NCI-H510A treated with DMSO at 0.1 percent for 48 hours (cell line): ENCODE measurements around the gene WDR70.

Experiments used
- DNase-seq: peaks from one replicate; lab custom pipeline; 2025; lab: John Stamatoyannopoulos, UW

The WDR70 gene

GRCh38 chr5:37723162-37723961 is 344.2 kb downstream of the WDR70 start:
- peak; percentile 11 for DNase-seq

GRCh38 chr5:37724395-37725125 is 345.4 kb downstream of the WDR70 start:
- no peak for DNase-seq

GRCh38 chr5:37725185-37725584 is 346.1 kb downstream of the WDR70 start:
- DNase-seq: no peak

GRCh38 chr5:37727238-37727637 is 348.1 kb downstream of the WDR70 start:
- no peak for DNase-seq

- DNase-seq: no peak
Observed at GRCh38 chr5:37730896-37731455, 351.9 kb downstream of the WDR70 start.

- no peak for DNase-seq
Observed at GRCh38 chr5:37734114-37734513, 355.0 kb downstream of the WDR70 start.

GRCh38 chr5:37735649-37736347 is 356.7 kb downstream of the WDR70 start:
- no peak for DNase-seq

GRCh38 chr5:37736397-37736796 is 357.3 kb downstream of the WDR70 start:
- no peak for DNase-seq

GRCh38 chr5:37737326-37738056 is 358.4 kb downstream of the WDR70 start:
- DNase-seq: no peak

- peak; percentile 20 for DNase-seq
Observed at GRCh38 chr5:37738057-37738691, 359.1 kb downstream of the WDR70 start.

- DNase-seq: no peak
Observed at GRCh38 chr5:37738865-37739488, 359.9 kb downstream of the WDR70 start.

- DNase-seq: no peak
Observed at GRCh38 chr5:37739817-37740261, 360.7 kb downstream of the WDR70 start.

GRCh38 chr5:37740331-37741066 is 361.4 kb downstream of the WDR70 start:
- DNase-seq: no peak

GRCh38 chr5:37742111-37742510 is 363.0 kb downstream of the WDR70 start:
- DNase-seq: no peak

- no peak for DNase-seq
Observed at GRCh38 chr5:37751227-37751626, 372.1 kb downstream of the WDR70 start.

GRCh38 chr5:37754976-37755375 is 375.9 kb downstream of the WDR70 start:
- DNase-seq: no peak

- no peak for DNase-seq
Observed at GRCh38 chr5:37755581-37755980, 376.5 kb downstream of the WDR70 start.

GRCh38 chr5:37756248-37756647 is 377.1 kb downstream of the WDR70 start:
- DNase-seq: no peak

- DNase-seq: no peak
Observed at GRCh38 chr5:37757980-37758582, 379.0 kb downstream of the WDR70 start.

GRCh38 chr5:37767251-37767650 is 388.1 kb downstream of the WDR70 start:
- DNase-seq: no peak
